HT-29 (cell line): Measurements from ENCODE around the gene TNFAIP8L2. TPM values are rescaled to one million over a fixed set of nuclear protein-coding genes. Genes with fewer than 3 reads are reported as not detected.
"Not testable (repeated sequence)": the region's sequence is repeated elsewhere in the genome, so short reads cannot be mapped to it uniquely, and the experiment has no call there.

Experiments
- DNase-seq: peaks from one replicate; pipeline ENCODE4 v3.0.0-alpha.2; 2015; ENCODE audit warnings: low spot score
- total RNA-seq: library from RNA; depleted of rRNA; stranded (reverse); fragments of >200 nt; shearing (Covaris generic); gene quantifications from 2 replicates; pipeline ENCODE4 v1.2.3, GENCODE V29; 2014

Gene TNFAIP8L2
- total RNA-seq, 1 experiment from 2014 or later, result not detected

GRCh38 chr1:151146072-151146411, 10.4 kb upstream of the TNFAIP8L2 start:
- no peak for DNase-seq

GRCh38 chr1:151146412-151147131, 9.9 kb upstream of the TNFAIP8L2 start, which contains the start of gene SEMA6C:
Gene SEMA6C, minus strand, starts transcription at chr1:151146631. Its CDS starts 4,010 bp downstream, at chr1:151142621.
- DNase-seq, result peak; percentile 83

GRCh38 chr1:151147132-151147503, 9.3 kb upstream of the TNFAIP8L2 start:
- DNase-seq, result no peak

GRCh38 chr1:151147665-151148064, 8.8 kb upstream of the TNFAIP8L2 start:
- no peak for DNase-seq

- DNase-seq, result no peak
Observed at GRCh38 chr1:151157067-151157531, 650 bp downstream of the TNFAIP8L2 start.

- DNase-seq, result no peak
Observed at GRCh38 chr1:151158326-151158725, 1.9 kb downstream of the TNFAIP8L2 start.

- DNase-seq, result no peak
Observed at GRCh38 chr1:151158751-151159251, 2.4 kb downstream of the TNFAIP8L2 start.

GRCh38 chr1:151159373-151159772, 2.9 kb downstream of the TNFAIP8L2 start:
- DNase-seq, result no peak

GRCh38 chr1:151164732-151165280, 8.4 kb downstream of the TNFAIP8L2 start:
- no peak for DNase-seq

- peak; percentile 12 for DNase-seq
Observed at GRCh38 chr1:151165281-151165737, 8.9 kb downstream of the TNFAIP8L2 start.

- DNase-seq, result peak; percentile 96
Observed at GRCh38 chr1:151165738-151166504, 9.5 kb downstream of the TNFAIP8L2 start, which contains the start of the genes LYSMD1 and SCNM1. Gene LYSMD1, minus strand, starts transcription at chr1:151165902. Its CDS starts 644 bp downstream, at chr1:151165258. Gene SCNM1, plus strand, starts transcription at chr1:151166144. Its CDS starts 9 bp downstream, at chr1:151166153.

GRCh38 chr1:151166505-151166956, 10.1 kb downstream of the TNFAIP8L2 start:
- DNase-seq, result no peak

GRCh38 chr1:151167116-151167515, 10.7 kb downstream of the TNFAIP8L2 start:
- DNase-seq, result no peak

GRCh38 chr1:151171190-151171589, 14.7 kb downstream of the TNFAIP8L2 start:
- no peak for DNase-seq

- no peak for DNase-seq
Observed at GRCh38 chr1:151175041-151175741, 18.7 kb downstream of the TNFAIP8L2 start.

- DNase-seq, result no peak
Observed at GRCh38 chr1:151175863-151176262, 19.4 kb downstream of the TNFAIP8L2 start, which contains the start of gene TMOD4. Gene TMOD4, minus strand, starts transcription at chr1:151175981. Its CDS starts 1,106 bp downstream, at chr1:151174875.

- DNase-seq, result no peak
Observed at GRCh38 chr1:151176514-151177045, 20.1 kb downstream of the TNFAIP8L2 start.

- no peak for DNase-seq
Observed at GRCh38 chr1:151184211-151184610, 27.8 kb downstream of the TNFAIP8L2 start.

GRCh38 chr1:151187205-151187604, 30.8 kb downstream of the TNFAIP8L2 start:
- no peak for DNase-seq

GRCh38 chr1:151188667-151189066, 32.2 kb downstream of the TNFAIP8L2 start:
- not testable (repeated sequence) for DNase-seq
